Vagina (tissue), 2 donors: ENCODE measurements around the gene SLC6A7. TPM values are rescaled to one million over a fixed set of nuclear protein-coding genes. Genes with fewer than 3 reads are reported as not detected.

Source experiments
- DNase-seq, 2 donors: peaks; one replicate each; pipeline ENCODE4 v3.0.0-alpha.2; 2017; ENCODE audit errors: extremely low spot score in 2 of 2
- H3K27ac ChIP-seq: fragments of 200-600 bp; sonication (generic); one replicate; pipeline ENCODE4 v1.5.1; 2019
- H3K27me3 ChIP-seq: fragments of 200-600 bp; sonication (generic); one replicate; pipeline ENCODE4 v1.5.1; 2019
- H3K36me3 ChIP-seq, 2 donors: fragments of 200-600 bp; sonication (generic); one replicate each; pipeline ENCODE4 v1.5.1; 2017 to 2019
- H3K4me1 ChIP-seq: fragments of 200-600 bp; sonication (generic); one replicate; pipeline ENCODE4 v1.5.1; 2019
- H3K4me3 ChIP-seq, 2 donors: fragments of 200-600 bp; sonication (generic); 1 replicate in 1 of 2; 2 replicates in 1 of 2; pipeline ENCODE4 v1.5.1; 2016 to 2019
- H3K9me3 ChIP-seq: fragments of 200-600 bp; sonication (generic); one replicate; pipeline ENCODE4 v1.5.1; 2019
- POLR2A ChIP-seq, 2 donors: fragments of 450-650 bp; IDR thresholded peaks; one replicate each; pipeline ENCODE4 v1.6.1; 2017; ENCODE audit warnings: antibody characterized with exemption in 2 of 2, mild to moderate bottlenecking in 2 of 2, moderate library complexity in 2 of 2
- POLR2AphosphoS5 ChIP-seq, 2 donors: sonication (generic); formaldehyde crosslinking; IDR thresholded peaks; one replicate each; pipeline ENCODE4 v1.9.0; 2017; ENCODE audit warnings: antibody characterized with exemption in 2 of 2, mild to moderate bottlenecking in 2 of 2, low read depth in 1 of 2; ENCODE audit not compliant: insufficient read depth in 1 of 2
- intact Hi-C: fragments of 100-400 bp; cut with DNase I; formaldehyde crosslinking; loops from one replicate; pipeline ENCODE4 v1.15.1; 2023
- total RNA-seq: library from RNA; depleted of rRNA; stranded (reverse); fragments of >200 nt; gene quantifications from one replicate; pipeline ENCODE4 v1.2.3, GENCODE V29; 2016
- TF ChIP-seq, protein P1 (sequence below), 3 experiments: fragments of 450-650 bp in 2 of 3; fragments of 200-600 bp in 1 of 3; sonication (generic) in 1 of 3; IDR thresholded peaks; one replicate each; pipeline ENCODE4 v1.5.1; 2017 to 2019; ENCODE audit warnings: antibody characterized with exemption in 3 of 3, mild to moderate bottlenecking in 2 of 3, moderate library complexity in 2 of 3

SLC6A7 gene
- total RNA-seq, 1 donor from 2014 or later, result 0.25 TPM

DNA sequence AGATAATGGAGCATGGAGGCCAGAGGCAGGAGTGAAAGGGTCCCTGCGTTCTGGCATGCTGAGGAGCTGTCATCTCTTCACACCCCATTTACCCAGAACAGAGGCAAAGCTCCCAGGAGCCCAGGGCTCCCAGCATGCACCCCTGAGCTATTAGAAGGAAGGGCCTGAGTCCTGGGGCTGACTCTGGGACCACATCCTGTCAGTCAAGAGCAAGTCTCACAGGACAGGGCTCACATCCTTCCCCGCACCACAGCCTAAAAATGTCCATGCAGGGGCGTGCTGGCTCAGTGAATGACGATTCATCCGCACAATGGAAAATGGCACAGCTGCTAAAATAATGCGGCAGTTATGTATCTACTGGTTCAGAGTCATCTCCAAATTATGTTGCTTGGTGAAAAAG is 68.3 kb downstream of the SLC6A7 start:
- H3K36me3 ChIP-seq, result no peaks in the 10 kb centered on the region
- no peaks in the 10 kb centered on the region for H3K4me1 ChIP-seq
- DNase-seq, result no peak
- H3K9me3 ChIP-seq, result no peaks in the 10 kb centered on the region
- H3K27ac ChIP-seq, result no peak overlapping the region
- intact Hi-C loops, result no loop called here
- TF ChIP-seq POLR2AphosphoS5 (IDR thresholded peaks at IDR 0.05; ENCODE audit: insufficient read depth in 1 of 2, low read depth in 1 of 2) (no peak), POLR2A (IDR thresholded peaks at IDR 0.05) (no peak)
- TF ChIP-seq, protein P1, sequence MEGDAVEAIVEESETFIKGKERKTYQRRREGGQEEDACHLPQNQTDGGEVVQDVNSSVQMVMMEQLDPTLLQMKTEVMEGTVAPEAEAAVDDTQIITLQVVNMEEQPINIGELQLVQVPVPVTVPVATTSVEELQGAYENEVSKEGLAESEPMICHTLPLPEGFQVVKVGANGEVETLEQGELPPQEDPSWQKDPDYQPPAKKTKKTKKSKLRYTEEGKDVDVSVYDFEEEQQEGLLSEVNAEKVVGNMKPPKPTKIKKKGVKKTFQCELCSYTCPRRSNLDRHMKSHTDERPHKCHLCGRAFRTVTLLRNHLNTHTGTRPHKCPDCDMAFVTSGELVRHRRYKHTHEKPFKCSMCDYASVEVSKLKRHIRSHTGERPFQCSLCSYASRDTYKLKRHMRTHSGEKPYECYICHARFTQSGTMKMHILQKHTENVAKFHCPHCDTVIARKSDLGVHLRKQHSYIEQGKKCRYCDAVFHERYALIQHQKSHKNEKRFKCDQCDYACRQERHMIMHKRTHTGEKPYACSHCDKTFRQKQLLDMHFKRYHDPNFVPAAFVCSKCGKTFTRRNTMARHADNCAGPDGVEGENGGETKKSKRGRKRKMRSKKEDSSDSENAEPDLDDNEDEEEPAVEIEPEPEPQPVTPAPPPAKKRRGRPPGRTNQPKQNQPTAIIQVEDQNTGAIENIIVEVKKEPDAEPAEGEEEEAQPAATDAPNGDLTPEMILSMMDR (IDR thresholded peaks at IDR 0.05), result no peak
- H3K27me3 ChIP-seq, result no peaks in the 10 kb centered on the region
- no peak overlapping the region for H3K4me3 ChIP-seq

Other genes starting within 250 kb of the SLC6A7 start
- gene PDE6A, start 245.3 kb upstream of the SLC6A7 start, total RNA-seq, result 0.25 TPM
- 13.3 TPM for gene SLC26A2, start 229.3 kb upstream of the SLC6A7 start, total RNA-seq
- gene TIGD6, start 189.4 kb upstream of the SLC6A7 start, total RNA-seq, result 4.7 TPM
- 38.3 TPM for gene HMGXB3, start 189.3 kb upstream of the SLC6A7 start, total RNA-seq
- gene CSF1R, start 103.5 kb upstream of the SLC6A7 start, total RNA-seq, result 21.4 TPM
- 173 TPM for gene PDGFRB, start 34.2 kb upstream of the SLC6A7 start, total RNA-seq
- gene CDX1, start 23.3 kb upstream of the SLC6A7 start, total RNA-seq, result not detected
- 0.49 TPM for gene CAMK2A, start 99.7 kb downstream of the SLC6A7 start, total RNA-seq
- gene ARSI, start 112.8 kb downstream of the SLC6A7 start, total RNA-seq, result 4.7 TPM
- 39.3 TPM for gene TCOF1, start 167.6 kb downstream of the SLC6A7 start, total RNA-seq
- 530 TPM for gene CD74, start 222.8 kb downstream of the SLC6A7 start, total RNA-seq